Transverse colon (tissue), 3 donors: ENCODE data around the gene SCARB2.

Experiments used
- EP300 ChIP-seq: sonication (generic); formaldehyde crosslinking; IDR thresholded peaks from one replicate; pipeline ENCODE4 v1.6.1; 2017; ENCODE audit warnings: antibody characterized with exemption, low read depth
- POLR2A ChIP-seq: fragments of 450-650 bp; IDR thresholded peaks from one replicate; pipeline ENCODE4 v1.6.1; 2016; ENCODE audit warnings: antibody characterized with exemption, mild to moderate bottlenecking, moderate library complexity
- TF ChIP-seq, protein P1 (sequence below), 5 experiments: fragments of 200-600 bp in 3 of 5; fragments of 450-650 bp in 2 of 5; sonication (generic) in 3 of 5; IDR thresholded peaks; 1 replicate in 2 of 5; 2 replicates in 3 of 5; pipeline ENCODE4 v1.5.1; 2016 to 2017; ENCODE audit warnings: antibody characterized with exemption in 5 of 5, inconsistent platforms in 3 of 5, mild to moderate bottlenecking in 2 of 5, moderate library complexity in 1 of 5

DNA sequence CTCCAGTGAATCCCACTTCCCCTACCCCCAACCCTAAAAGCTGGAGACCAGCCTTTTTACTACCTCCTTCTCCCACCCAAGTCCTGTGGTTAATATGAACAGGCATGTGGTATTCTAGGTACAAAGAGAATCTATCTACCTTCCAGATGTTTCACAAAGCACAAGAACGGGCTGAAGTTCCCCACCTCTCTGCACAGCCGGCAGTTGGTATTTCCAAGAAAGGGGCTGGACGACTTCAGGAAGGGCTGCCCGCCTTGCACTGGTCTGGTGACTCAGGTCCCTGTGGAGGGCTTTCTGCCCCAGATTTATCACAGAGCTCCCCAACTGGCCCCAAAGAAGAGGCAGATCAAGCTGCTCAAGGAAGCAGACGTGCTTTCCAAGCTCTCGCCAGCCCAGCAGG, 42.4 kb upstream of the SCARB2 start:
- TF ChIP-seq EP300, result no peak
- TF ChIP-seq, protein P1, sequence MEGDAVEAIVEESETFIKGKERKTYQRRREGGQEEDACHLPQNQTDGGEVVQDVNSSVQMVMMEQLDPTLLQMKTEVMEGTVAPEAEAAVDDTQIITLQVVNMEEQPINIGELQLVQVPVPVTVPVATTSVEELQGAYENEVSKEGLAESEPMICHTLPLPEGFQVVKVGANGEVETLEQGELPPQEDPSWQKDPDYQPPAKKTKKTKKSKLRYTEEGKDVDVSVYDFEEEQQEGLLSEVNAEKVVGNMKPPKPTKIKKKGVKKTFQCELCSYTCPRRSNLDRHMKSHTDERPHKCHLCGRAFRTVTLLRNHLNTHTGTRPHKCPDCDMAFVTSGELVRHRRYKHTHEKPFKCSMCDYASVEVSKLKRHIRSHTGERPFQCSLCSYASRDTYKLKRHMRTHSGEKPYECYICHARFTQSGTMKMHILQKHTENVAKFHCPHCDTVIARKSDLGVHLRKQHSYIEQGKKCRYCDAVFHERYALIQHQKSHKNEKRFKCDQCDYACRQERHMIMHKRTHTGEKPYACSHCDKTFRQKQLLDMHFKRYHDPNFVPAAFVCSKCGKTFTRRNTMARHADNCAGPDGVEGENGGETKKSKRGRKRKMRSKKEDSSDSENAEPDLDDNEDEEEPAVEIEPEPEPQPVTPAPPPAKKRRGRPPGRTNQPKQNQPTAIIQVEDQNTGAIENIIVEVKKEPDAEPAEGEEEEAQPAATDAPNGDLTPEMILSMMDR (IDR thresholded peaks at IDR 0.05), result no peak
- TF ChIP-seq POLR2A, result no peak
